ENCODE data around the gene BRMS1.
A peak's percentile ranks its signal among the peaks of the same experiment; 100 is the strongest.
"Not testable (repeated sequence)": the region's sequence is repeated elsewhere in the genome, so short reads cannot be mapped to it uniquely, and the experiment has no call there.

Gene BRMS1

GRCh38 chr11:66344550-66345315, at the start of gene BRMS1:
Gene BRMS1, minus strand, starts transcription at chr11:66345104. Its CDS starts 2,870 bp downstream, at chr11:66342234.
- peak; percentile 93 to 96 for DNase-seq

GRCh38 chr11:66393954-66394353, 49.0 kb upstream of the BRMS1 start:
- DNase-seq: no peak

GRCh38 chr11:66391322-66391721, 46.4 kb upstream of the BRMS1 start:
- DNase-seq: no peak

GRCh38 chr11:66388780-66389386, 44.0 kb upstream of the BRMS1 start:
- DNase-seq: peak; percentile 55 to 82

- DNase-seq: peak; percentile 91 to 95
Observed at GRCh38 chr11:66386171-66387069, 41.5 kb upstream of the BRMS1 start.

GRCh38 chr11:66384316-66384715, 39.4 kb upstream of the BRMS1 start:
- not testable (repeated sequence) for DNase-seq

GRCh38 chr11:66380264-66380663, 35.4 kb upstream of the BRMS1 start:
- not testable (repeated sequence) for DNase-seq

- not testable (repeated sequence) for DNase-seq
Observed at GRCh38 chr11:66373690-66374287, 28.9 kb upstream of the BRMS1 start.

GRCh38 chr11:66373265-66373664, 28.4 kb upstream of the BRMS1 start:
- DNase-seq: no peak

- DNase-seq: peak in 1 of 2 experiments; percentile 88
Observed at GRCh38 chr11:66371627-66372415, 26.9 kb upstream of the BRMS1 start, which contains the start of gene SLC29A2. Gene SLC29A2, minus strand, starts transcription at chr11:66371760. Its CDS starts 169 bp downstream, at chr11:66371591.

- DNase-seq: no peak
Observed at GRCh38 chr11:66369073-66369894, 24.4 kb upstream of the BRMS1 start.

GRCh38 chr11:66368484-66368883, 23.6 kb upstream of the BRMS1 start:
- no peak for DNase-seq

- DNase-seq: no peak
Observed at GRCh38 chr11:66367561-66368312, 22.8 kb upstream of the BRMS1 start.

- no peak for DNase-seq
Observed at GRCh38 chr11:66366844-66367477, 22.1 kb upstream of the BRMS1 start.

GRCh38 chr11:66365711-66366619, 21.1 kb upstream of the BRMS1 start:
- DNase-seq: no peak

GRCh38 chr11:66365166-66365565, 20.3 kb upstream of the BRMS1 start:
- no peak for DNase-seq

GRCh38 chr11:66363805-66364535, 19.1 kb upstream of the BRMS1 start:
- DNase-seq: peak in 1 of 2 experiments; percentile 60

- no peak for DNase-seq
Observed at GRCh38 chr11:66363187-66363601, 18.3 kb upstream of the BRMS1 start.
